Measurements from ENCODE around the gene KRTCAP3. TPM values are rescaled to one million over a fixed set of nuclear protein-coding genes. Genes with fewer than 3 reads are reported as not detected.

KRTCAP3 gene
- total RNA-seq (2022) (71.8 and 74.0 TPM in 2 replicates), Bru-seq, nascent RNA (percentile 75 among the genes with signal in this experiment), BruChase-seq, experiment 1, labeled RNA remaining after a 6-hour chase (percentile 88 among the genes with signal in this experiment), BruChase-seq, experiment 2, labeled RNA remaining after a 2-hour chase (percentile 84 among the genes with signal in this experiment)
- long read RNA-seq, transcript KRTCAP3-201 (7 exons, 872 nt), result major isoform, 22 of 100 reads
- long read RNA-seq, partial matches to known transcripts, result 33 of 100 reads
- long read RNA-seq, other reads (novel, unspliced or antisense), result 43 of 100 reads

- TF ChIP-seq CTCF (IDR thresholded peaks at IDR 0.05; ENCODE audit: unreplicated experiment), result peak; percentile 86
- Mint-ChIP-seq H3K27me3 (ENCODE audit: unreplicated experiment) (no peaks in the 10 kb centered on the region), H3K9me3 (ENCODE audit: low read depth, unreplicated experiment) (no peaks in the 10 kb centered on the region), H3K36me3 (ENCODE audit: insufficient read depth, unreplicated experiment) (peaks cover 65% of the 10 kb centered on the region), H3K27ac (ENCODE audit: unreplicated experiment) (peak within 1 kb of the TSS; percentile 85), H3K4me1 (ENCODE audit: low read depth, unreplicated experiment) (peaks cover 26% of the 10 kb centered on the region), H3K4me3 (ENCODE audit: low read depth, unreplicated experiment) (peak within 1 kb of the TSS; percentile 79)
- DNase-seq, result peak; percentile 94
- CTCF ChIA-PET, result interaction anchor here (0.7 kb wide), 1 partner anchor 85 kb away, joined by 3 read pairs; no protein-coding TSS in a partner anchor
- no TSS peak for BruUV-seq (replicated peaks)
- intact Hi-C loops (cut with micrococcal nuclease; ENCODE audit: unreplicated experiment), result loop anchor here (5.0 to 10.0 kb wide), 2 partner anchors 35 to 143 kb away; partner anchors contain the start of genes PPM1G and ZNF512
Observed at GRCh38 chr2:27441958-27442919, at the start of gene KRTCAP3. Gene KRTCAP3 (plus strand): TSS chr2:27442381. CDS start chr2:27442413, 32 bp downstream.

GRCh38 chr2:27393225-27393624 is 49.0 kb upstream of the KRTCAP3 start:
- no TSS peak for BruUV-seq (replicated peaks)
- CTCF ChIA-PET, result no interaction called here
- Mint-ChIP-seq H3K4me1 (ENCODE audit: low read depth, unreplicated experiment) (no peaks in the 10 kb centered on the region), H3K27ac (ENCODE audit: unreplicated experiment) (no peak overlapping the region), H3K27me3 (ENCODE audit: unreplicated experiment) (no peaks in the 10 kb centered on the region), H3K4me3 (ENCODE audit: low read depth, unreplicated experiment) (no peak overlapping the region), H3K36me3 (ENCODE audit: insufficient read depth, unreplicated experiment) (peaks cover 25% of the 10 kb centered on the region), H3K9me3 (ENCODE audit: low read depth, unreplicated experiment) (no peaks in the 10 kb centered on the region)
- no peak for TF ChIP-seq CTCF (IDR thresholded peaks at IDR 0.05; ENCODE audit: unreplicated experiment)
- intact Hi-C loops (cut with micrococcal nuclease; ENCODE audit: unreplicated experiment), result no loop called here
- DNase-seq, result no peak

GRCh38 chr2:27398962-27399361 is 43.2 kb upstream of the KRTCAP3 start:
- H3K4me1 Mint-ChIP-seq (ENCODE audit: low read depth, unreplicated experiment), result peaks cover 6% of the 10 kb centered on the region
- H3K36me3 Mint-ChIP-seq (ENCODE audit: insufficient read depth, unreplicated experiment), result peaks cover 13% of the 10 kb centered on the region
- H3K9me3 Mint-ChIP-seq (ENCODE audit: low read depth, unreplicated experiment), result no peaks in the 10 kb centered on the region
- no TSS peak for BruUV-seq (replicated peaks)
- TF ChIP-seq CTCF (IDR thresholded peaks at IDR 0.05; ENCODE audit: unreplicated experiment), result no peak
- intact Hi-C loops (cut with micrococcal nuclease; ENCODE audit: unreplicated experiment), result no loop called here
- H3K27me3 Mint-ChIP-seq (ENCODE audit: unreplicated experiment), result no peaks in the 10 kb centered on the region
- DNase-seq, result no peak
- H3K4me3 Mint-ChIP-seq (ENCODE audit: low read depth, unreplicated experiment), result no peak overlapping the region
- CTCF ChIA-PET, result no interaction called here
- no peak overlapping the region for H3K27ac Mint-ChIP-seq (ENCODE audit: unreplicated experiment)

- BruUV-seq (replicated peaks), result no TSS peak
- CTCF ChIA-PET, result no interaction called here
- no peak overlapping the region for H3K4me3 Mint-ChIP-seq (ENCODE audit: low read depth, unreplicated experiment)
- TF ChIP-seq CTCF (IDR thresholded peaks at IDR 0.05; ENCODE audit: unreplicated experiment), result no peak
- H3K4me1 Mint-ChIP-seq (ENCODE audit: low read depth, unreplicated experiment), result peaks cover 6% of the 10 kb centered on the region
- H3K27ac Mint-ChIP-seq (ENCODE audit: unreplicated experiment), result no peak overlapping the region
- H3K36me3 Mint-ChIP-seq (ENCODE audit: insufficient read depth, unreplicated experiment), result peaks cover 21% of the 10 kb centered on the region
- no peaks in the 10 kb centered on the region for H3K9me3 Mint-ChIP-seq (ENCODE audit: low read depth, unreplicated experiment)
- H3K27me3 Mint-ChIP-seq (ENCODE audit: unreplicated experiment), result no peaks in the 10 kb centered on the region
- intact Hi-C loops (cut with micrococcal nuclease; ENCODE audit: unreplicated experiment), result loop anchor here (10.0 kb wide), 1 partner anchor 224 kb away; the partner anchor contains the start of genes CCDC121 and GPN1
- no peak for DNase-seq
Observed at GRCh38 chr2:27400348-27401135, 41.6 kb upstream of the KRTCAP3 start.

Data from Calu3 (cell line).